ENCODE data around the gene SBNO2.

DNA sequence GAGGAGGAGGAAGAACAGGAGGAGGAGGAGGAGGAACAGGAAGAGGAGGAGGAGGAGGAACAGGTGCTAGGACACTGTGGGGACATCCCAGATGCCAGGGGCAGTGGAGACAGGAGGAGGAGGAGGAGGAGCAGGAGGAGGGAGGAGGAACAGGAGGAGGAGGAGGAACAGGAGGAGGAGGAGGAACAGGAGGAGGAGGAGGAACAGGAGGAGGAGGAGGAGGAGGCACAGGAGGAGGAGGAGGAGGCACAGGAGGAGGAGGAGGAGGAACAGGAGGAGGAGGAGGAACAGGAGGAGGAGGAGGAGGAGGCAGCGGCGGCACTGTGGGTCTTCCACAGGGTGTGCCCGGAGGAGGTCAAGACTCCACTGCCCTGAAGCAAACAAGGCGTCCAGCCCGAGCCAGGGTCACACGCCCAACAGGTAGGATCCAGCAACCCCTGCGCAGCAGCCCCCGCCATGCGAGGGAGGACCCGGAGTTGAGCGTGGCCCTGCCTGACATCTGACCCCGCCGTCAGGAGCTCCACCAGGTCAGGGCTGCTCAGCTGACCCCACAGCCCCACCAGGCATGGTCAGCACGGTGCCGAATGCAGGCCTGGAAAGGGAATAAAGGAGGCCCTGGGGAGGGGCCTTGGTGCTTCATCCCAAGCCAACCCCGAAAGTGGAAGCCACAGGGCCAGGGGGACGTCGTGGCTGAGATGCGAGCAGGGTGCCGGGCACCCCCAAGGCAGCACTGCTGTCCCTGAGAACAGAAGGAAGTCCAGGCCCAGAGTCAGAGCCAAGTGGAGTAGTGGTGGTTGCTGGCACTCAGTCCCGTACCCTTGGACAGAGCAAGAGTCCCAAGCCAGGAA lies 9.2 kb downstream of the SBNO2 start:
- TF ChIP-seq MXI1 (IDR thresholded peaks at IDR 0.05; ENCODE audit: borderline replicate concordance, low read depth, low read length), result no peak
- TF ChIP-seq CHD1 (IDR thresholded peaks at IDR 0.05; ENCODE audit: low read depth, low read length), result no peak
- TF ChIP-seq POLR2A (IDR thresholded peaks at IDR 0.05; ENCODE audit: low read depth, low read length), result no peak
- TF ChIP-seq CTCF (conservative IDR thresholded peaks at IDR 0.05; ENCODE audit: low read depth, low read length), result no peak
- no peak for TF ChIP-seq SMC3 (IDR thresholded peaks at IDR 0.05; ENCODE audit: low read depth, low read length)
- TF ChIP-seq BHLHE40 (IDR thresholded peaks at IDR 0.05; ENCODE audit: low read depth, low read length), result no peak
- TF ChIP-seq, protein P1, sequence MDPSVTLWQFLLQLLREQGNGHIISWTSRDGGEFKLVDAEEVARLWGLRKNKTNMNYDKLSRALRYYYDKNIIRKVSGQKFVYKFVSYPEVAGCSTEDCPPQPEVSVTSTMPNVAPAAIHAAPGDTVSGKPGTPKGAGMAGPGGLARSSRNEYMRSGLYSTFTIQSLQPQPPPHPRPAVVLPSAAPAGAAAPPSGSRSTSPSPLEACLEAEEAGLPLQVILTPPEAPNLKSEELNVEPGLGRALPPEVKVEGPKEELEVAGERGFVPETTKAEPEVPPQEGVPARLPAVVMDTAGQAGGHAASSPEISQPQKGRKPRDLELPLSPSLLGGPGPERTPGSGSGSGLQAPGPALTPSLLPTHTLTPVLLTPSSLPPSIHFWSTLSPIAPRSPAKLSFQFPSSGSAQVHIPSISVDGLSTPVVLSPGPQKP (IDR thresholded peaks at IDR 0.05; ENCODE audit: borderline replicate concordance, low read depth, low read length), result no peak
- no peak for TF ChIP-seq RCOR1 (IDR thresholded peaks at IDR 0.05; ENCODE audit: insufficient replicate concordance, low read length)
- TF ChIP-seq RFX5 (IDR thresholded peaks at IDR 0.05; ENCODE audit: low read depth, low read length), result no peak
- TF ChIP-seq FOS (IDR thresholded peaks at IDR 0.05; ENCODE audit: low read depth, low read length), result no peak
- no peak for TF ChIP-seq CEBPB (IDR thresholded peaks at IDR 0.05; ENCODE audit: low read depth, low read length)
- TF ChIP-seq MAFK (IDR thresholded peaks at IDR 0.05; ENCODE audit: low read depth, low read length), result no peak
- no peak for TF ChIP-seq MAZ (IDR thresholded peaks at IDR 0.05; ENCODE audit: borderline replicate concordance, low read depth, low read length)
- TF ChIP-seq RAD21 (IDR thresholded peaks at IDR 0.05; ENCODE audit: low read length), result no peak

All from IMR-90 (cell line).